Measurements from ENCODE around the gene SRF.

Gene SRF

GRCh38 chr6:43170931-43171706, at the start of gene SRF:
Gene SRF, plus strand, starts transcription at chr6:43171269. Its CDS starts 388 bp downstream, at chr6:43171657.
- in situ Hi-C loops (cut with HindIII; ENCODE audit: low sequenced_read_pairs), result no loop called here

GRCh38 chr6:43122146-43122545, 48.9 kb upstream of the SRF start:
- in situ Hi-C loops (cut with HindIII; ENCODE audit: low sequenced_read_pairs), result loop anchor here (5.0 kb wide), 1 partner anchor 90 kb away; no protein-coding TSS in a partner anchor

- in situ Hi-C loops (cut with HindIII; ENCODE audit: low sequenced_read_pairs), result loop anchor here (5.0 kb wide), 1 partner anchor 91 kb away; no protein-coding TSS in a partner anchor
Observed at GRCh38 chr6:43123461-43124314, 47.4 kb upstream of the SRF start.

GRCh38 chr6:43124481-43124880, 46.6 kb upstream of the SRF start:
- in situ Hi-C loops (cut with HindIII; ENCODE audit: low sequenced_read_pairs), result loop anchor here (5.0 kb wide), 1 partner anchor 92 kb away; no protein-coding TSS in a partner anchor

- in situ Hi-C loops (cut with HindIII; ENCODE audit: low sequenced_read_pairs), result loop anchor here (25.0 kb wide), 1 partner anchor 238 kb away; the partner anchor contains the start of gene RPL7L1
Observed at GRCh38 chr6:43125119-43125518, 46.0 kb upstream of the SRF start.

GRCh38 chr6:43125555-43125954, 45.5 kb upstream of the SRF start:
- in situ Hi-C loops (cut with HindIII; ENCODE audit: low sequenced_read_pairs), result loop anchor here (25.0 kb wide), 1 partner anchor 238 kb away; the partner anchor contains the start of gene RPL7L1

GRCh38 chr6:43127180-43127579, 43.9 kb upstream of the SRF start:
- in situ Hi-C loops (cut with HindIII; ENCODE audit: low sequenced_read_pairs), result loop anchor here (25.0 kb wide), 1 partner anchor 240 kb away; the partner anchor contains the start of gene RPL7L1

- in situ Hi-C loops (cut with HindIII; ENCODE audit: low sequenced_read_pairs), result loop anchor here (25.0 kb wide), 1 partner anchor 241 kb away; the partner anchor contains the start of gene RPL7L1
Observed at GRCh38 chr6:43127877-43128276, 43.2 kb upstream of the SRF start.

- in situ Hi-C loops (cut with HindIII; ENCODE audit: low sequenced_read_pairs), result loop anchor here (25.0 kb wide), 1 partner anchor 242 kb away; the partner anchor contains the start of gene RPL7L1
Observed at GRCh38 chr6:43128926-43129325, 42.1 kb upstream of the SRF start.

GRCh38 chr6:43129434-43130194, 41.5 kb upstream of the SRF start:
- in situ Hi-C loops (cut with HindIII; ENCODE audit: low sequenced_read_pairs), result loop anchor here (25.0 kb wide), 1 partner anchor 242 kb away; the partner anchor contains the start of gene RPL7L1

GRCh38 chr6:43130429-43130828, 40.6 kb upstream of the SRF start:
- in situ Hi-C loops (cut with HindIII; ENCODE audit: low sequenced_read_pairs), result loop anchor here (25.0 kb wide), 1 partner anchor 243 kb away; the partner anchor contains the start of gene RPL7L1

- in situ Hi-C loops (cut with HindIII; ENCODE audit: low sequenced_read_pairs), result loop anchor here (25.0 kb wide), 1 partner anchor 244 kb away; the partner anchor contains the start of gene RPL7L1
Observed at GRCh38 chr6:43131379-43131778, 39.7 kb upstream of the SRF start.

GRCh38 chr6:43138267-43138666, 32.8 kb upstream of the SRF start:
- in situ Hi-C loops (cut with HindIII; ENCODE audit: low sequenced_read_pairs), result loop anchor here (25.0 kb wide), 1 partner anchor 251 kb away; the partner anchor contains the start of gene RPL7L1

- in situ Hi-C loops (cut with HindIII; ENCODE audit: low sequenced_read_pairs), result loop anchor here (25.0 kb wide), 1 partner anchor 253 kb away; the partner anchor contains the start of gene RPL7L1
Observed at GRCh38 chr6:43139973-43140372, 31.1 kb upstream of the SRF start.

GRCh38 chr6:43141644-43142043, 29.4 kb upstream of the SRF start:
- in situ Hi-C loops (cut with HindIII; ENCODE audit: low sequenced_read_pairs), result loop anchor here (25.0 kb wide), 1 partner anchor 254 kb away; the partner anchor contains the start of gene RPL7L1

GRCh38 chr6:43142101-43142500, 29.0 kb upstream of the SRF start:
- in situ Hi-C loops (cut with HindIII; ENCODE audit: low sequenced_read_pairs), result loop anchor here (25.0 kb wide), 1 partner anchor 255 kb away; the partner anchor contains the start of gene RPL7L1

- in situ Hi-C loops (cut with HindIII; ENCODE audit: low sequenced_read_pairs), result loop anchor here (25.0 kb wide), 1 partner anchor 256 kb away; the partner anchor contains the start of gene RPL7L1
Observed at GRCh38 chr6:43143235-43144128, 27.6 kb upstream of the SRF start.

- in situ Hi-C loops (cut with HindIII; ENCODE audit: low sequenced_read_pairs), result loop anchor here (5.0 to 25.0 kb wide), 2 partner anchors 52 to 258 kb away; partner anchors contain the start of gene RPL7L1
Observed at GRCh38 chr6:43144879-43145278, 26.2 kb upstream of the SRF start.

- in situ Hi-C loops (cut with HindIII; ENCODE audit: low sequenced_read_pairs), result loop anchor here (5.0 to 25.0 kb wide), 2 partner anchors 51 to 259 kb away; partner anchors contain the start of gene RPL7L1
Observed at GRCh38 chr6:43146261-43146660, 24.8 kb upstream of the SRF start.

Measured in endothelial cell of hepatic sinusoid (primary cell).